ENCODE data around the gene ZNF575.

ZNF575 gene

GRCh38 chr19:43582495-43582894 lies 49.5 kb downstream of the ZNF575 start:
- POLR2A ChIA-PET: no interaction called here
- CTCF ChIA-PET: interaction anchor here (2.2 to 3.7 kb wide), 3 partner anchors 12 to 28 kb away, joined by 4 to 23 read pairs (median 9); partner anchors contain the start of genes IRGQ and ZNF576
- TF ChIP-seq, protein P1, sequence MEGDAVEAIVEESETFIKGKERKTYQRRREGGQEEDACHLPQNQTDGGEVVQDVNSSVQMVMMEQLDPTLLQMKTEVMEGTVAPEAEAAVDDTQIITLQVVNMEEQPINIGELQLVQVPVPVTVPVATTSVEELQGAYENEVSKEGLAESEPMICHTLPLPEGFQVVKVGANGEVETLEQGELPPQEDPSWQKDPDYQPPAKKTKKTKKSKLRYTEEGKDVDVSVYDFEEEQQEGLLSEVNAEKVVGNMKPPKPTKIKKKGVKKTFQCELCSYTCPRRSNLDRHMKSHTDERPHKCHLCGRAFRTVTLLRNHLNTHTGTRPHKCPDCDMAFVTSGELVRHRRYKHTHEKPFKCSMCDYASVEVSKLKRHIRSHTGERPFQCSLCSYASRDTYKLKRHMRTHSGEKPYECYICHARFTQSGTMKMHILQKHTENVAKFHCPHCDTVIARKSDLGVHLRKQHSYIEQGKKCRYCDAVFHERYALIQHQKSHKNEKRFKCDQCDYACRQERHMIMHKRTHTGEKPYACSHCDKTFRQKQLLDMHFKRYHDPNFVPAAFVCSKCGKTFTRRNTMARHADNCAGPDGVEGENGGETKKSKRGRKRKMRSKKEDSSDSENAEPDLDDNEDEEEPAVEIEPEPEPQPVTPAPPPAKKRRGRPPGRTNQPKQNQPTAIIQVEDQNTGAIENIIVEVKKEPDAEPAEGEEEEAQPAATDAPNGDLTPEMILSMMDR (IDR thresholded peaks at IDR 0.05; ENCODE audit: control extremely low read depth, extremely low read depth, low read depth, missing control alignments): no peak

GRCh38 chr19:43584484-43584883 lies 51.5 kb downstream of the ZNF575 start:
- no peak for DNase-seq (ENCODE audit: extremely low spot score)
- ChIA-PET POLR2A (no interaction called here), CTCF (interaction anchor here (0.8 to 3.7 kb wide), 5 partner anchors 10 to 225 kb away, joined by 3 to 23 read pairs (median 4); partner anchors contain the start of genes IRGQ and ZNF576)
- TF ChIP-seq, protein P1 (IDR thresholded peaks at IDR 0.05; ENCODE audit: control extremely low read depth, extremely low read depth, low read depth, missing control alignments): no peak

More at GRCh38 chr19:43582495-43582894, 49.5 kb downstream of the ZNF575 start:
- no peak for DNase-seq (ENCODE audit: extremely low spot score)

Measured in GM10248 (cell line).